ENCODE data around the gene CARD11.

- TF ChIP-seq CTCF (IDR thresholded peaks at IDR 0.05) (peak; percentile 82 to 88 (median 83)), POLR2A (IDR thresholded peaks at IDR 0.05) (no peak)
These were observed 178.5 kb downstream of the CARD11 start for GRCh38 chr7:2864999-2865670.
